Measurements from ENCODE around the gene GRID1.

The GRID1 gene

GRCh38 chr10:86023931-86024280 is 342.7 kb downstream of the GRID1 start:
- no peak overlapping the region for H3K4me3 ChIP-seq (ENCODE audit: low read depth in 1 of 2, low read length in 1 of 2)
- H3K4me1 ChIP-seq (ENCODE audit: control insufficient read depth in 1 of 2, insufficient read depth in 1 of 2, low read depth in 1 of 2, low read length in 1 of 2) = no peaks in the 10 kb centered on the region
- no peaks in the 10 kb centered on the region for H3K36me3 ChIP-seq
- no peak for TF ChIP-seq CTCF (IDR thresholded peaks at IDR 0.05)
- no peak overlapping the region for H3K27ac ChIP-seq
- H3K27me3 ChIP-seq = no peaks in the 10 kb centered on the region
- H3K9me3 ChIP-seq = no peaks in the 10 kb centered on the region

GRCh38 chr10:86023336-86023735 is 343.3 kb downstream of the GRID1 start:
- no peaks in the 10 kb centered on the region for H3K4me1 ChIP-seq (ENCODE audit: control insufficient read depth in 1 of 2, insufficient read depth in 1 of 2, low read depth in 1 of 2, low read length in 1 of 2)
- H3K9me3 ChIP-seq = no peaks in the 10 kb centered on the region
- no peak overlapping the region for H3K4me3 ChIP-seq (ENCODE audit: low read depth in 1 of 2, low read length in 1 of 2)
- no peak for TF ChIP-seq CTCF (IDR thresholded peaks at IDR 0.05)
- no peaks in the 10 kb centered on the region for H3K36me3 ChIP-seq
- H3K27ac ChIP-seq = no peak overlapping the region
- no peaks in the 10 kb centered on the region for H3K27me3 ChIP-seq

GRCh38 chr10:86022906-86023305 is 343.7 kb downstream of the GRID1 start:
- no peak for TF ChIP-seq CTCF (IDR thresholded peaks at IDR 0.05)
- H3K27me3 ChIP-seq = no peaks in the 10 kb centered on the region
- H3K4me3 ChIP-seq (ENCODE audit: low read depth in 1 of 2, low read length in 1 of 2) = no peak overlapping the region
- no peaks in the 10 kb centered on the region for H3K36me3 ChIP-seq
- H3K4me1 ChIP-seq (ENCODE audit: control insufficient read depth in 1 of 2, insufficient read depth in 1 of 2, low read depth in 1 of 2, low read length in 1 of 2) = no peaks in the 10 kb centered on the region
- H3K27ac ChIP-seq = no peak overlapping the region
- no peaks in the 10 kb centered on the region for H3K9me3 ChIP-seq

- Histone ChIP-seq H3K27me3 (no peaks in the 10 kb centered on the region), H3K9me3 (no peaks in the 10 kb centered on the region), H3K4me3 (ENCODE audit: low read depth in 1 of 2, low read length in 1 of 2) (no peak overlapping the region), H3K36me3 (no peaks in the 10 kb centered on the region), H3K4me1 (ENCODE audit: control insufficient read depth in 1 of 2, insufficient read depth in 1 of 2, low read depth in 1 of 2, low read length in 1 of 2) (no peaks in the 10 kb centered on the region), H3K27ac (no peak overlapping the region)
- no peak for TF ChIP-seq CTCF (IDR thresholded peaks at IDR 0.05)
Measured at GRCh38 chr10:86020134-86020533, 346.5 kb downstream of the GRID1 start.

- no peak overlapping the region for H3K27ac ChIP-seq
- H3K4me1 ChIP-seq (ENCODE audit: control insufficient read depth in 1 of 2, insufficient read depth in 1 of 2, low read depth in 1 of 2, low read length in 1 of 2) = no peaks in the 10 kb centered on the region
- H3K36me3 ChIP-seq = no peaks in the 10 kb centered on the region
- no peak overlapping the region for H3K4me3 ChIP-seq (ENCODE audit: low read depth in 1 of 2, low read length in 1 of 2)
- no peaks in the 10 kb centered on the region for H3K9me3 ChIP-seq
- no peak for TF ChIP-seq CTCF (IDR thresholded peaks at IDR 0.05)
- H3K27me3 ChIP-seq = no peaks in the 10 kb centered on the region
Measured at GRCh38 chr10:86019141-86019540, 347.5 kb downstream of the GRID1 start.

- no peaks in the 10 kb centered on the region for H3K27me3 ChIP-seq
- H3K4me3 ChIP-seq (ENCODE audit: low read depth in 1 of 2, low read length in 1 of 2) = no peak overlapping the region
- H3K27ac ChIP-seq = no peak overlapping the region
- H3K9me3 ChIP-seq = no peaks in the 10 kb centered on the region
- TF ChIP-seq CTCF (IDR thresholded peaks at IDR 0.05) = no peak
- H3K36me3 ChIP-seq = no peaks in the 10 kb centered on the region
- H3K4me1 ChIP-seq (ENCODE audit: control insufficient read depth in 1 of 2, insufficient read depth in 1 of 2, low read depth in 1 of 2, low read length in 1 of 2) = no peaks in the 10 kb centered on the region
Measured at GRCh38 chr10:86018735-86019058, 347.9 kb downstream of the GRID1 start.
